ENCODE measurements around the gene SETD7.

The SETD7 gene

DNA sequence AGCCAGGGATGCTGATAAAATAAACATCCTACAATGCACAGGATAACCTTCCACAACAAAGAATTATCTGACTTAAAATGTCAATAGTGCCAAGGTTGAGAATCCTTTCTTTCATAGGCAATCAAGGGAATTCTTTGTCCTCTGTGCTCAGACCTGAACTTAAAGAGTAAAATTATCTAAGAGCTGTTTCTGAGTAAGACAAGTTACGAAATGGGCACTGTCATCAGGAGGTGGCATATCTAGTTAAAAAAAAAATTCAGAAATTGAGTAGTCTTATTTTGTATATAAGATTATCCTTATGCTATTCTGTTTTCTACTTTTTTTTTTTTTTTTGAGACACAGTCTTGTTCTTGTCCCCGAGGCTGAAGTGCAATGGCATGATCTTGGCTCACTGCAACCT, 105.4 kb downstream of the SETD7 start:
- TF ChIP-seq POLR2AphosphoS5 (IDR thresholded peaks at IDR 0.05; ENCODE audit: low read depth, low read length), result no peak
- TF ChIP-seq SIN3A (IDR thresholded peaks at IDR 0.05; ENCODE audit: borderline replicate concordance, insufficient read depth, low read length), result no peak
- TF ChIP-seq TAF1 (IDR thresholded peaks at IDR 0.05; ENCODE audit: borderline replicate concordance, insufficient read depth, low read length), result no peak
- TF ChIP-seq, protein P1, sequence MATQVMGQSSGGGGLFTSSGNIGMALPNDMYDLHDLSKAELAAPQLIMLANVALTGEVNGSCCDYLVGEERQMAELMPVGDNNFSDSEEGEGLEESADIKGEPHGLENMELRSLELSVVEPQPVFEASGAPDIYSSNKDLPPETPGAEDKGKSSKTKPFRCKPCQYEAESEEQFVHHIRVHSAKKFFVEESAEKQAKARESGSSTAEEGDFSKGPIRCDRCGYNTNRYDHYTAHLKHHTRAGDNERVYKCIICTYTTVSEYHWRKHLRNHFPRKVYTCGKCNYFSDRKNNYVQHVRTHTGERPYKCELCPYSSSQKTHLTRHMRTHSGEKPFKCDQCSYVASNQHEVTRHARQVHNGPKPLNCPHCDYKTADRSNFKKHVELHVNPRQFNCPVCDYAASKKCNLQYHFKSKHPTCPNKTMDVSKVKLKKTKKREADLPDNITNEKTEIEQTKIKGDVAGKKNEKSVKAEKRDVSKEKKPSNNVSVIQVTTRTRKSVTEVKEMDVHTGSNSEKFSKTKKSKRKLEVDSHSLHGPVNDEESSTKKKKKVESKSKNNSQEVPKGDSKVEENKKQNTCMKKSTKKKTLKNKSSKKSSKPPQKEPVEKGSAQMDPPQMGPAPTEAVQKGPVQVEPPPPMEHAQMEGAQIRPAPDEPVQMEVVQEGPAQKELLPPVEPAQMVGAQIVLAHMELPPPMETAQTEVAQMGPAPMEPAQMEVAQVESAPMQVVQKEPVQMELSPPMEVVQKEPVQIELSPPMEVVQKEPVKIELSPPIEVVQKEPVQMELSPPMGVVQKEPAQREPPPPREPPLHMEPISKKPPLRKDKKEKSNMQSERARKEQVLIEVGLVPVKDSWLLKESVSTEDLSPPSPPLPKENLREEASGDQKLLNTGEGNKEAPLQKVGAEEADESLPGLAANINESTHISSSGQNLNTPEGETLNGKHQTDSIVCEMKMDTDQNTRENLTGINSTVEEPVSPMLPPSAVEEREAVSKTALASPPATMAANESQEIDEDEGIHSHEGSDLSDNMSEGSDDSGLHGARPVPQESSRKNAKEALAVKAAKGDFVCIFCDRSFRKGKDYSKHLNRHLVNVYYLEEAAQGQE (IDR thresholded peaks at IDR 0.05; ENCODE audit: insufficient read depth in 1 of 2, low read depth in 2 of 2, low read length in 2 of 2), result no peak
- TF ChIP-seq FOXP2 (optimal IDR thresholded peaks at IDR 0.05; ENCODE audit: borderline replicate concordance, extremely low read depth, extremely low read length, insufficient read depth), result no peak
